HG03457 (cell line): ENCODE data around the gene CCDC78.

ENCODE experiments used
- ATAC-seq: cut with Tn5 transposase; IDR thresholded peaks from one replicate; pipeline ENCODE4 v1.9.1; 2021; ENCODE audit warnings: moderate number of reproducible peaks; ENCODE audit not compliant: unreplicated experiment

The CCDC78 gene

GRCh38 chr16:740459-740763 lies 14.2 kb upstream of the CCDC78 start:
- ATAC-seq: no peak

GRCh38 chr16:739560-740458 lies 13.6 kb upstream of the CCDC78 start:
- no peak for ATAC-seq

- ATAC-seq: no peak
These were observed 10.8 kb upstream of the CCDC78 start for GRCh38 chr16:736936-737481.

GRCh38 chr16:735982-736453 lies 9.8 kb upstream of the CCDC78 start:
- no peak for ATAC-seq

- ATAC-seq: no peak
These were observed 9.0 kb upstream of the CCDC78 start for GRCh38 chr16:734981-735881.

- no peak for ATAC-seq
These were observed 8.2 kb upstream of the CCDC78 start for GRCh38 chr16:734208-734980.

GRCh38 chr16:733382-734207 lies 7.4 kb upstream of the CCDC78 start:
- ATAC-seq: no peak

- no peak for ATAC-seq
These were observed 6.7 kb upstream of the CCDC78 start for GRCh38 chr16:732936-733335.

GRCh38 chr16:732332-732731 lies 6.1 kb upstream of the CCDC78 start:
- no peak for ATAC-seq

GRCh38 chr16:730666-731509 lies 4.6 kb upstream of the CCDC78 start:
- ATAC-seq: no peak

- ATAC-seq: no peak
These were observed 3.8 kb upstream of the CCDC78 start for GRCh38 chr16:729768-730665.

GRCh38 chr16:728890-729744 lies 2.9 kb upstream of the CCDC78 start:
- ATAC-seq: no peak

GRCh38 chr16:728131-728889 lies 2.1 kb upstream of the CCDC78 start:
- no peak for ATAC-seq

- ATAC-seq: no peak
These were observed 1.2 kb upstream of the CCDC78 start for GRCh38 chr16:727291-727977.

- no peak for ATAC-seq
These were observed 130 bp downstream of the CCDC78 start for GRCh38 chr16:726188-726437.
